H9 (cell line): ENCODE data around the gene PIPOX. TPM values are rescaled to one million over a fixed set of nuclear protein-coding genes. Genes with fewer than 3 reads are reported as not detected.

Source experiments
- DNase-seq: peaks from one replicate; pipeline ENCODE4 v3.0.0-alpha.2; 2017
- H2AFZ ChIP-seq: one replicate; pipeline ENCODE4 v1.6.1; 2013; ENCODE audit warnings: mild to moderate bottlenecking, low read length, control low read depth, moderate library complexity
- H2AK5ac ChIP-seq: 2 replicates; pipeline ENCODE4 v1.6.1; 2013; ENCODE audit warnings: low read length, control low read depth, mixed read lengths; ENCODE audit not compliant: insufficient read length
- H2BK120ac ChIP-seq: one replicate; pipeline ENCODE4 v1.6.1; 2013; ENCODE audit warnings: low read depth, mild to moderate bottlenecking, low read length, control low read depth, inconsistent platforms; ENCODE audit not compliant: poor library complexity, severe bottlenecking
- H2BK12ac ChIP-seq: 2 replicates; pipeline ENCODE4 v1.6.1; 2013; ENCODE audit warnings: low read length, control low read depth, mixed read lengths, low read depth; ENCODE audit not compliant: insufficient read length
- H2BK15ac ChIP-seq: 2 replicates; pipeline ENCODE4 v1.6.1; 2013; ENCODE audit warnings: low read depth, low read length, control low read depth
- H2BK20ac ChIP-seq: one replicate; pipeline ENCODE4 v1.6.1; 2013; ENCODE audit warnings: low read depth, mild to moderate bottlenecking, low read length, control low read depth, inconsistent platforms; ENCODE audit not compliant: poor library complexity, severe bottlenecking
- H2BK5ac ChIP-seq: 2 replicates; pipeline ENCODE4 v1.6.1; 2013; ENCODE audit warnings: low read length, control low read depth, mixed read lengths; ENCODE audit not compliant: insufficient read length
- H3K14ac ChIP-seq: 2 replicates; pipeline ENCODE4 v1.6.1; 2013; ENCODE audit warnings: low read length, control low read depth; ENCODE audit not compliant: insufficient read depth
- H3K18ac ChIP-seq: 2 replicates; pipeline ENCODE4 v1.6.1; 2013; ENCODE audit warnings: low read depth, mild to moderate bottlenecking, mixed read lengths, low read length, control low read depth; ENCODE audit not compliant: insufficient read length
- H3K23ac ChIP-seq: 2 replicates; pipeline ENCODE4 v1.6.1; 2013; ENCODE audit warnings: low read length, control low read depth, mixed read lengths, low read depth; ENCODE audit not compliant: insufficient read length
- H3K23me2 ChIP-seq: 2 replicates; pipeline ENCODE4 v1.6.1; 2013; ENCODE audit warnings: low read depth, mild to moderate bottlenecking, mixed read lengths, low read length, control low read depth; ENCODE audit not compliant: insufficient read length, poor library complexity, severe bottlenecking
- H3K27ac ChIP-seq: 2 replicates; pipeline ENCODE4 v1.5.1; 2013; ENCODE audit warnings: low read length, control low read depth, mixed read lengths, low read depth; ENCODE audit not compliant: insufficient read length
- H3K27me3 ChIP-seq: 2 replicates; pipeline ENCODE4 v1.6.1; 2013; ENCODE audit warnings: low read length, control low read depth, inconsistent platforms; ENCODE audit not compliant: insufficient read depth
- H3K4ac ChIP-seq: 2 replicates; pipeline ENCODE4 v1.6.1; 2013; ENCODE audit warnings: low read depth, mild to moderate bottlenecking, control low read depth, inconsistent platforms, low read length, moderate library complexity
- H3K4me1 ChIP-seq: 2 replicates; pipeline ENCODE4 v1.6.1; 2013; ENCODE audit warnings: low read length, control low read depth, inconsistent platforms; ENCODE audit not compliant: insufficient read depth
- H3K4me2 ChIP-seq: 2 replicates; pipeline ENCODE4 v1.6.1; 2013; ENCODE audit warnings: low read length, control low read depth, mixed read lengths; ENCODE audit not compliant: insufficient read length, insufficient read depth
- H3K56ac ChIP-seq: 2 replicates; pipeline ENCODE4 v1.6.1; 2013; ENCODE audit warnings: low read depth, mild to moderate bottlenecking, mixed read lengths, low read length, control low read depth; ENCODE audit not compliant: insufficient read length
- H3K79me1 ChIP-seq: 2 replicates; pipeline ENCODE4 v1.6.1; 2013; ENCODE audit warnings: low read depth, mild to moderate bottlenecking, moderate library complexity, low read length, control low read depth, inconsistent platforms; ENCODE audit not compliant: insufficient read depth, poor library complexity, severe bottlenecking
- H3K79me2 ChIP-seq: 2 replicates; pipeline ENCODE4 v1.6.1; 2013; ENCODE audit warnings: low read length, control low read depth, inconsistent platforms; ENCODE audit not compliant: insufficient read depth
- H3K9ac ChIP-seq: 2 replicates; pipeline ENCODE4 v1.6.1; 2013; ENCODE audit warnings: low read length, control low read depth, mixed read lengths; ENCODE audit not compliant: insufficient read length; ENCODE audit errors: extremely low read depth
- H3K9me3 ChIP-seq: one replicate; pipeline ENCODE4 v1.6.1; 2013; ENCODE audit warnings: low read depth, low read length, inconsistent platforms; ENCODE audit not compliant: control insufficient read depth
- H3T11ph ChIP-seq: one replicate; pipeline ENCODE4 v1.6.1; 2013; ENCODE audit warnings: mild to moderate bottlenecking, low read length, control low read depth, inconsistent platforms
- H4K20me1 ChIP-seq: one replicate; pipeline ENCODE4 v1.6.1; 2013; ENCODE audit not compliant: control insufficient read depth, insufficient read length, insufficient read depth
- H4K5ac ChIP-seq: 2 replicates; pipeline ENCODE4 v1.6.1; 2013; ENCODE audit warnings: low read depth, mild to moderate bottlenecking, mixed read lengths, low read length, control low read depth; ENCODE audit not compliant: insufficient read length
- H4K8ac ChIP-seq: replicated peaks from 2 replicates; pipeline ENCODE4 v1.6.1; 2013; ENCODE audit warnings: low read length, control low read depth, mixed read lengths, low read depth; ENCODE audit not compliant: insufficient read length
- H4K91ac ChIP-seq: 2 replicates; pipeline ENCODE4 v1.6.1; 2013; ENCODE audit warnings: low read depth, mild to moderate bottlenecking, moderate library complexity, mixed read lengths, low read length, control low read depth; ENCODE audit not compliant: insufficient read length
- H3K27ac Mint-ChIP-seq, 3 experiments: 2 replicates in 2 of 3; 3 replicates in 1 of 3; pipeline ENCODE4 v1.8.0; 2020 to 2021; ENCODE audit warnings: mixed read lengths in 3 of 3, mild to moderate bottlenecking in 1 of 3, moderate library complexity in 1 of 3
- H3K27me3 Mint-ChIP-seq: 2 replicates; pipeline ENCODE4 v1.8.0; 2021; ENCODE audit warnings: low read depth, mild to moderate bottlenecking, moderate library complexity, mixed read lengths
- H3K36me3 Mint-ChIP-seq, 3 experiments: 2 replicates in 2 of 3; 3 replicates in 1 of 3; pipeline ENCODE4 v1.8.0; 2020 to 2021; ENCODE audit warnings: low read depth in 3 of 3, mixed read lengths in 3 of 3; ENCODE audit not compliant: insufficient read depth in 1 of 3
- H3K4me1 Mint-ChIP-seq, 2 experiments: 2 replicates each; pipeline ENCODE4 v1.8.0; 2020; ENCODE audit warnings: mixed read lengths in 2 of 2
- H3K4me3 Mint-ChIP-seq, 2 experiments: 2 replicates in 1 of 2; 3 replicates in 1 of 2; pipeline ENCODE4 v1.8.0; 2020 to 2021; ENCODE audit warnings: mild to moderate bottlenecking in 2 of 2, mixed read lengths in 2 of 2, moderate library complexity in 1 of 2
- H3K9me3 Mint-ChIP-seq, 2 experiments: 2 replicates in 1 of 2; 3 replicates in 1 of 2; pipeline ENCODE4 v1.8.0; 2020; ENCODE audit warnings: mild to moderate bottlenecking in 2 of 2, mixed read lengths in 2 of 2, moderate library complexity in 1 of 2
- CTCF ChIP-seq: fragments of 200-600 bp; sonication (generic); conservative IDR thresholded peaks from 3 replicates; pipeline ENCODE4 v1.8.0; 2021; ENCODE audit warnings: antibody characterized with exemption, mild to moderate bottlenecking
- WGBS: extraction: QIAGEN DNeasy Blood & Tissue Kit; methylation state at CpG from one replicate; pipeline ENCODE4 v1.1.7; 2013; ENCODE audit warnings: missing lambda C conversion rate, low lambda C conversion rate, mixed read lengths; ENCODE audit not compliant: insufficient read length; ENCODE audit errors: extremely low coverage; 5-methylcytosine and 5-hydroxymethylcytosine counted together
- total RNA-seq: library from RNA; stranded (reverse); gene quantifications from 2 replicates; pipeline ENCODE4 v1.2.1, GENCODE V29; 2021

Gene PIPOX
- total RNA-seq, 1 experiment from 2014 or later = 30.1 TPM

- DNase-seq = no peak
- H2BK120ac ChIP-seq = no peak overlapping the region
- H4K91ac ChIP-seq = no peak overlapping the region
- H3K9ac ChIP-seq = no peak overlapping the region
- H3T11ph ChIP-seq = no peak overlapping the region
- H3K36me3 Mint-ChIP-seq = no peaks in the 10 kb centered on the region
- H2BK20ac ChIP-seq = no peak overlapping the region
- no peak overlapping the region for H3K14ac ChIP-seq
- no peak overlapping the region for H3K23ac ChIP-seq
- H3K56ac ChIP-seq = no peak overlapping the region
- H3K4me2 ChIP-seq = no peak overlapping the region
- no peaks in the 10 kb centered on the region for H3K79me1 ChIP-seq
- H2BK12ac ChIP-seq = no peak overlapping the region
- H3K4me1 ChIP-seq = peaks cover 7% of the 10 kb centered on the region; the same call in 1 of the 2 replicates
- H3K27me3 Mint-ChIP-seq = no peaks in the 10 kb centered on the region
- H4K5ac ChIP-seq = no peak overlapping the region
- H3K27ac ChIP-seq = no peak overlapping the region
- no peak for TF ChIP-seq CTCF
- H3K9me3 ChIP-seq = no peaks in the 10 kb centered on the region
- peaks cover 51 to 59% of the 10 kb centered on the region in 2 experiments for H3K4me1 Mint-ChIP-seq
- H2BK15ac ChIP-seq = no peak overlapping the region
- no peaks in the 10 kb centered on the region for H3K9me3 Mint-ChIP-seq
- H2BK5ac ChIP-seq = no peak overlapping the region
- H4K8ac ChIP-seq = no peak overlapping the region
- no peak overlapping the region; a peak in 1 of 7 replicates for H3K27ac Mint-ChIP-seq
- H3K18ac ChIP-seq = no peak overlapping the region
- H3K27me3 ChIP-seq = no peaks in the 10 kb centered on the region
- H2AFZ ChIP-seq = no peak overlapping the region
- H2AK5ac ChIP-seq = no peak overlapping the region
- H4K20me1 ChIP-seq = no peaks in the 10 kb centered on the region
- no peak overlapping the region for H3K4ac ChIP-seq
- H3K79me2 ChIP-seq = no peaks in the 10 kb centered on the region
- no CpG with 5 or more reads among the region's 7 CpGs for WGBS
- H3K4me3 Mint-ChIP-seq = no peak overlapping the region
- H3K23me2 ChIP-seq = no peaks in the 10 kb centered on the region
Observed at GRCh38 chr17:29063992-29064391, 21.1 kb downstream of the PIPOX start.
